ENCODE data around the gene PATZ1.

- TF ChIP-seq CTCF (IDR thresholded peaks at IDR 0.05; ENCODE audit: borderline replicate concordance, extremely low read depth, low read length, poor library complexity, severe bottlenecking) (no peak), EZH2 (IDR thresholded peaks at IDR 0.05; ENCODE audit: borderline replicate concordance, low read depth, low read length, severe bottlenecking) (no peak)
Measured at GRCh38 chr22:31276426-31277167, 69.5 kb downstream of the PATZ1 start.

Measured in DND-41 (cell line).